T-helper 22 cell (primary cell): ENCODE results near the gene ABT1.
A peak's percentile ranks its signal among the peaks of the same experiment; 100 is the strongest.

Source experiments
- DNase-seq: peaks from one replicate; pipeline ENCODE4 v3.0.0-alpha.2; 2020; ENCODE audit warnings: low read depth

Gene ABT1

GRCh38 chr6:26575494-26575939, 21.2 kb upstream of the ABT1 start:
- DNase-seq = no peak

GRCh38 chr6:26576407-26576843, 20.3 kb upstream of the ABT1 start:
- DNase-seq = no peak

- DNase-seq = peak; percentile 35
Observed at GRCh38 chr6:26576929-26577719, 19.6 kb upstream of the ABT1 start.

GRCh38 chr6:26577720-26578072, 19.1 kb upstream of the ABT1 start:
- no peak for DNase-seq

- DNase-seq = no peak
Observed at GRCh38 chr6:26578279-26578678, 18.5 kb upstream of the ABT1 start.

GRCh38 chr6:26578741-26579140, 18.0 kb upstream of the ABT1 start:
- no peak for DNase-seq

GRCh38 chr6:26581164-26581915, 15.4 kb upstream of the ABT1 start:
- no peak for DNase-seq

GRCh38 chr6:26588965-26589364, 7.8 kb upstream of the ABT1 start:
- DNase-seq = no peak

- DNase-seq = no peak
Observed at GRCh38 chr6:26592649-26593048, 4.1 kb upstream of the ABT1 start.

GRCh38 chr6:26593278-26594130, 3.2 kb upstream of the ABT1 start:
- no peak for DNase-seq

GRCh38 chr6:26594131-26594498, 2.6 kb upstream of the ABT1 start:
- DNase-seq = no peak

- no peak for DNase-seq
Observed at GRCh38 chr6:26594730-26595632, 1.8 kb upstream of the ABT1 start.

- DNase-seq = peak; percentile 61
Observed at GRCh38 chr6:26595669-26596269, 984 bp upstream of the ABT1 start.

GRCh38 chr6:26597389-26597766, 625 bp downstream of the ABT1 start:
- no peak for DNase-seq

GRCh38 chr6:26597821-26598220, 1.1 kb downstream of the ABT1 start:
- DNase-seq = no peak

GRCh38 chr6:26598267-26598666, 1.5 kb downstream of the ABT1 start:
- DNase-seq = no peak

GRCh38 chr6:26599134-26599533, 2.4 kb downstream of the ABT1 start:
- no peak for DNase-seq

GRCh38 chr6:26599591-26599990, 2.8 kb downstream of the ABT1 start:
- no peak for DNase-seq

GRCh38 chr6:26600759-26601158, 4.0 kb downstream of the ABT1 start:
- DNase-seq = no peak

- DNase-seq = no peak
Observed at GRCh38 chr6:26602262-26602661, 5.5 kb downstream of the ABT1 start.

GRCh38 chr6:26604026-26604425, 7.3 kb downstream of the ABT1 start:
- no peak for DNase-seq
